Naive thymus-derived CD8-positive, alpha-beta T cell (primary cell): ENCODE measurements around the gene SYNDIG1. TPM values are rescaled to one million over a fixed set of nuclear protein-coding genes. Genes with fewer than 3 reads are reported as not detected.

Source experiments
- ATAC-seq, 2 donors: fragments of 150-1000 bp; cut with Tn5 transposase in 1 of 2; sonication (Bioruptor Pico), chemical (Tn5 transposase) in 1 of 2; 1 replicate in 1 of 2; 2 replicates in 1 of 2; pipeline ENCODE4 v1.10.0; 2021; ENCODE audit warnings: mild to moderate bottlenecking in 2 of 2, moderate library complexity in 2 of 2
- POLR2A ChIA-PET: fragments of 350-600 bp; sonication (Branson Sonifier 250); formaldehyde crosslinking; loops from one replicate; lab custom pipeline; 2021; ENCODE audit warnings: antibody characterized with exemption; lab: Charles Lee
- DNase-seq, 10 donors: peaks; one replicate each; pipeline versions ENCODE4 v3.0.0 to v3.0.0-alpha.2; 2020 to 2022
- H3K27ac Mint-ChIP-seq, 10 donors: one replicate each; pipeline ENCODE4 v1.8.0; 2020 to 2022; ENCODE audit warnings: mild to moderate bottlenecking in 10 of 10, mixed read lengths in 10 of 10, moderate library complexity in 4 of 10, inconsistent platforms in 1 of 10
- H3K27me3 Mint-ChIP-seq, 5 donors: one replicate each; pipeline ENCODE4 v1.8.0; 2021 to 2022; ENCODE audit warnings: mixed read lengths in 5 of 5
- H3K36me3 Mint-ChIP-seq, 3 donors: one replicate each; pipeline ENCODE4 v1.8.0; 2020 to 2022; ENCODE audit warnings: mixed read lengths in 3 of 3, mild to moderate bottlenecking in 2 of 3, inconsistent platforms in 1 of 3
- H3K4me1 Mint-ChIP-seq, 4 donors: one replicate each; pipeline ENCODE4 v1.8.0; 2021 to 2022; ENCODE audit warnings: mixed read lengths in 4 of 4
- H3K4me3 Mint-ChIP-seq, 10 donors: one replicate each; pipeline ENCODE4 v1.8.0; 2020 to 2022; ENCODE audit warnings: mild to moderate bottlenecking in 10 of 10, mixed read lengths in 10 of 10, moderate library complexity in 6 of 10, inconsistent platforms in 1 of 10
- H3K9me3 Mint-ChIP-seq, 9 donors: one replicate each; pipeline ENCODE4 v1.8.0; 2020 to 2022; ENCODE audit warnings: mixed read lengths in 9 of 9, mild to moderate bottlenecking in 3 of 9, inconsistent platforms in 1 of 9, moderate library complexity in 1 of 9
- polyA plus RNA-seq, 3 donors: library from polyadenylated mRNA; unstranded; fragments of 300-500 nt; fragmentation: Illumina TruSeq; gene quantifications; one replicate each; pipeline ENCODE4 v1.2.3, GENCODE V29; 2021
- total RNA-seq, 8 experiments: library from RNA in 2 of 8; stranded (reverse) in 2 of 8; gene quantifications; one replicate each; pipeline ENCODE4 v1.2.3 and lab custom pipeline; 2021 to 2026

SYNDIG1 gene
- total and polyA plus RNA-seq, 5 experiments from 2014 or later = not detected

GRCh38 chr20:24531202-24531601 lies 61.8 kb downstream of the SYNDIG1 start:
- DNase-seq (no peak), ATAC-seq (no peak)
- POLR2A ChIA-PET = no interaction called here
- Mint-ChIP-seq H3K9me3 (peaks cover 0 to 12% (median 0%) of the 10 kb centered on the region in 9 donors), H3K36me3 (no peaks in the 10 kb centered on the region), H3K4me3 (no peak overlapping the region), H3K4me1 (no peaks in the 10 kb centered on the region), H3K27ac (no peak overlapping the region), H3K27me3 (peaks cover 0 to 13% (median 1%) of the 10 kb centered on the region in 5 donors)

- no peak overlapping the region for H3K4me3 Mint-ChIP-seq
- no peak for DNase-seq
- H3K27me3 Mint-ChIP-seq = peaks cover 0 to 13% (median 1%) of the 10 kb centered on the region in 5 donors
- no peak for ATAC-seq
- POLR2A ChIA-PET = no interaction called here
- no peaks in the 10 kb centered on the region for H3K36me3 Mint-ChIP-seq
- no peaks in the 10 kb centered on the region for H3K4me1 Mint-ChIP-seq
- H3K9me3 Mint-ChIP-seq = peaks cover 0 to 12% (median 0%) of the 10 kb centered on the region in 9 donors
- H3K27ac Mint-ChIP-seq = no peak overlapping the region
These were observed 62.4 kb downstream of the SYNDIG1 start for GRCh38 chr20:24531631-24532419.

- no peak for ATAC-seq
- Mint-ChIP-seq H3K4me3 (no peak overlapping the region), H3K36me3 (no peaks in the 10 kb centered on the region), H3K27me3 (peaks cover 0 to 13% (median 3%) of the 10 kb centered on the region in 5 donors), H3K9me3 (peaks cover 0 to 12% (median 0%) of the 10 kb centered on the region in 9 donors), H3K27ac (no peak overlapping the region), H3K4me1 (no peaks in the 10 kb centered on the region)
- no peak for DNase-seq
- POLR2A ChIA-PET = no interaction called here
These were observed 64.0 kb downstream of the SYNDIG1 start for GRCh38 chr20:24533449-24533848.

- no peaks in the 10 kb centered on the region for H3K4me1 Mint-ChIP-seq
- DNase-seq (no peak), ATAC-seq (no peak)
- peaks cover 0 to 10% (median 0%) of the 10 kb centered on the region in 9 donors for H3K9me3 Mint-ChIP-seq
- H3K27me3 Mint-ChIP-seq = peaks cover 0 to 7% (median 3%) of the 10 kb centered on the region in 5 donors
- no peak overlapping the region for H3K27ac Mint-ChIP-seq
- H3K4me3 Mint-ChIP-seq = no peak overlapping the region
- POLR2A ChIA-PET = no interaction called here
- H3K36me3 Mint-ChIP-seq = no peaks in the 10 kb centered on the region
These were observed 64.9 kb downstream of the SYNDIG1 start for GRCh38 chr20:24534282-24534681.

DNA sequence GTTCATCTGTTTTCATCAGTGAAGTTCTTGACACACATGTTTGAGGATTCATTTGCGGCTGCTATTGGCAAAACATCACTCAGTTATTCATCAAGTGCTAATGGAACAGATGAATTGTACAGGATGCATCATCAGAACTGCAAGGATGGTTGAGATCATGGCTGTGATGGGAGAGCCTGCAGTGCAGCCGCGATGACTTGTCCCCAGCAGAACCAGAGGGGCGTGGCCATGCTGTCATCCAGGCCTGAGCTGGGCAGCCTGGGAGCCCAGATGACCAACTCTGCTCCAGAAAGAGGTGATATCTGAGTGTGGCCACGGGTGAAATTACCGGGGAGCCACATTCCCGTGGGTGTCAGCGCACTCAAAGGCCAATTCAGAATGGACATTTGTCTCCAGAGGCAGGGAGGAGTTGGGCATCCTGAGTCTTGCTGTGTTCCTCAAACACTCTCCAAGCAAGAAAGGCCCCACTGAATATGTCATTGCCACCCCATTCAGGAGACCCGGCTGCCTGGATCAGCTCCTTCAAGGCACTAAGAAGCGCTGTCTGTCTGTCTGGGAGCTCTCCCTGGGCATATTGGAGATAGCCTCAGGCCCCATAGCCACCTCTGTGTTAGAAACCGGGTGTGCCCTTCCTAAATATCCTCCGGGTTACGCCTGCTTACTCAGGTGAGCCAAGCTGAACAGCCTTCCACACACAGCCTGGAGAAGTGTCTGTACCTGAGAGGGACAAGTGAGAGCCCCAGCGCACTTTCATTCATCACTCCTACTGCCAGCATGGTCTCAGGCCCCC lies 66.7 kb downstream of the SYNDIG1 start:
- H3K4me3 Mint-ChIP-seq = no peak overlapping the region
- no peaks in the 10 kb centered on the region for H3K4me1 Mint-ChIP-seq
- H3K9me3 Mint-ChIP-seq = peaks cover 0 to 10% (median 0%) of the 10 kb centered on the region in 9 donors
- no peak overlapping the region for H3K27ac Mint-ChIP-seq
- POLR2A ChIA-PET = no interaction called here
- ATAC-seq (no peak), DNase-seq (no peak)
- H3K36me3 Mint-ChIP-seq = peaks cover 0 to 7% (median 0%) of the 10 kb centered on the region in 3 donors
- H3K27me3 Mint-ChIP-seq = peaks cover 0 to 5% (median under 1%) of the 10 kb centered on the region in 5 donors

DNA sequence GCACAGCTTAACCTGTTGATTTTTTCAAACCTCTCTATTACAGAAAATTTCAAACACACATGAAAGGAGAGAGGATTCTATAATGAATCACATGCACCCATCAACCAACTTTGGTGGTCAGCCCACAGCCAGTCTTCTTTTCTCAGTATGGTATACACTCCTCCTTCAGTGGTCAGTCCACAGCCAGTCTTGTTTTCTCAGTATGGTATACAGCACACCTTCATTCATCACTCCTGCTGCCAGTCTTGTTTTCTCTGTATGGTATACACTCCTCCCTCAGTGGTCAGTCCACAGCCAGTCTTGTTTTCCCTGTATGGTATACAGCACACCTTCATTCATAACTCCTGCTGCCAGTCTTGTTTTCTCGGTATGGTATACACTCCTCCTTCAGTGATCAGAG lies 67.8 kb downstream of the SYNDIG1 start:
- Mint-ChIP-seq H3K4me1 (peaks cover 0 to 6% (median 0%) of the 10 kb centered on the region in 4 donors), H3K9me3 (peaks cover 0 to 10% (median 0%) of the 10 kb centered on the region in 9 donors), H3K27ac (no peak overlapping the region), H3K4me3 (no peak overlapping the region), H3K27me3 (peaks cover 0 to 9% (median 6%) of the 10 kb centered on the region in 5 donors), H3K36me3 (peaks cover 0 to 7% (median 0%) of the 10 kb centered on the region in 3 donors)
- ATAC-seq (no peak), DNase-seq (no peak)
- POLR2A ChIA-PET = no interaction called here

GRCh38 chr20:24542721-24543120 lies 73.3 kb downstream of the SYNDIG1 start:
- ATAC-seq (no peak), DNase-seq (no peak)
- Mint-ChIP-seq H3K27ac (no peak overlapping the region), H3K36me3 (peaks cover 0 to 7% (median 2%) of the 10 kb centered on the region in 3 donors), H3K9me3 (peaks cover 0 to 10% (median 0%) of the 10 kb centered on the region in 9 donors), H3K4me1 (peaks cover 0 to 6% (median 0%) of the 10 kb centered on the region in 4 donors), H3K27me3 (peaks cover 6 to 35% (median 11%) of the 10 kb centered on the region in 5 donors), H3K4me3 (no peak overlapping the region)
- POLR2A ChIA-PET = no interaction called here

- H3K36me3 Mint-ChIP-seq = peaks cover 0 to 7% (median 2%) of the 10 kb centered on the region in 3 donors
- H3K4me3 Mint-ChIP-seq = no peak overlapping the region
- DNase-seq = no peak
- no peak overlapping the region for H3K27ac Mint-ChIP-seq
- POLR2A ChIA-PET = no interaction called here
- ATAC-seq = no peak
- peaks cover 6 to 35% (median 9%) of the 10 kb centered on the region in 5 donors for H3K27me3 Mint-ChIP-seq
- peaks cover 0 to 6% (median 0%) of the 10 kb centered on the region in 4 donors for H3K4me1 Mint-ChIP-seq
- H3K9me3 Mint-ChIP-seq = peaks cover 0 to 10% (median 0%) of the 10 kb centered on the region in 9 donors
These were observed 73.7 kb downstream of the SYNDIG1 start for GRCh38 chr20:24543168-24543567.

DNA sequence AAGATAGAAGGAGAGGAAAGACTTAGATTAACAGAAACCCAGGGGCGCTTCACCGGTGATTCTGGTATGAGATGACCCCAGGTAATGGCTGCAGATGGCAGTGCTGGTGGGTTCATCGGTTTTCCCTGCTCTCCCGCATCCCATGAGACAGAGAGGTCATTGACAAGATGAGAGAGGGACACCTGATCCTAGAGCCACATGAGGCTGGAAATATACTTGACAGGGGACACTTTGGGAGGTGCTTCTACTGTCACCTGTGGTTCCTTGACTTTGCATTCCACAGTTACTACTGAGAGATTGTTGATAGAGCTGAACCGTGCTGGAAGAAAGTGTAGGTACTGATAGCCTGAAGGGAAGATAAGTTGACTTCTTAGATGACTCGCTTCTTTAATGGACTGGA lies 74.3 kb downstream of the SYNDIG1 start:
- Mint-ChIP-seq H3K9me3 (peaks cover 0 to 10% (median 0%) of the 10 kb centered on the region in 9 donors), H3K36me3 (peaks cover 0 to 7% (median 2%) of the 10 kb centered on the region in 3 donors), H3K27me3 (peaks cover 6 to 35% (median 8%) of the 10 kb centered on the region in 5 donors), H3K27ac (no peak overlapping the region), H3K4me3 (no peak overlapping the region), H3K4me1 (peaks cover 0 to 6% (median 0%) of the 10 kb centered on the region in 4 donors)
- no peak for DNase-seq
- ATAC-seq = no peak
- POLR2A ChIA-PET = no interaction called here

GRCh38 chr20:24544371-24544770 lies 74.9 kb downstream of the SYNDIG1 start:
- POLR2A ChIA-PET = no interaction called here
- no peak for ATAC-seq

DNA sequence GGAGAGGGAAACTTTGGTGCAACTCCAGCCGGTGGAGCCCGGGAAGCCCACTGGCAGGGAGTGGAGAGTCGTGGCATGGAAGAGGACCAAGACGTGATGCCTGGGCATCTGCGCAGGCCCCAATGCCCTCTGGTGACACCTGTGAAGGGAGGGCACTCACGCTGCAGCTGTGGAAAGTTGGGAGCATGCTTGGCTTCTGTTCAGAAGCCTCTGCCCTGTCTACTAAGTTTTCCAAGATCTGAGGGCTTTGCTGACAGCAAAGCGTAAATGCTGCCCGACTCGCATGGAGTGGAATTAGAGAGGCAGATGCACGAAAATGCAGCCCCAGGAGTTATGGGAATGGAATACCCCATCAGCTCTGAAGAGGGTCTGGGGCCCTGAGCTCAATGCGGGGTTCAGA lies 75.7 kb downstream of the SYNDIG1 start:
- POLR2A ChIA-PET = no interaction called here
- H3K27me3 Mint-ChIP-seq = peaks cover 6 to 35% (median 8%) of the 10 kb centered on the region in 5 donors
- H3K9me3 Mint-ChIP-seq = peaks cover 0 to 9% (median 0%) of the 10 kb centered on the region in 9 donors
- H3K4me3 Mint-ChIP-seq = no peak overlapping the region
- H3K36me3 Mint-ChIP-seq = peaks cover 0 to 7% (median 2%) of the 10 kb centered on the region in 3 donors
- ATAC-seq = no peak
- H3K27ac Mint-ChIP-seq = no peak overlapping the region
- peaks cover 0 to 6% (median 0%) of the 10 kb centered on the region in 4 donors for H3K4me1 Mint-ChIP-seq
- DNase-seq = no peak

More at GRCh38 chr20:24544371-24544770, 74.9 kb downstream of the SYNDIG1 start:
- Mint-ChIP-seq H3K27me3 (peaks cover 6 to 35% (median 8%) of the 10 kb centered on the region in 5 donors), H3K27ac (peak overlapping the region in 1 of 10 donors; percentile 74), H3K36me3 (peaks cover 0 to 7% (median 2%) of the 10 kb centered on the region in 3 donors), H3K4me1 (peaks cover 0 to 6% (median 0%) of the 10 kb centered on the region in 4 donors), H3K4me3 (no peak overlapping the region), H3K9me3 (peaks cover 0 to 10% (median 0%) of the 10 kb centered on the region in 9 donors)
- DNase-seq = no peak

DNA sequence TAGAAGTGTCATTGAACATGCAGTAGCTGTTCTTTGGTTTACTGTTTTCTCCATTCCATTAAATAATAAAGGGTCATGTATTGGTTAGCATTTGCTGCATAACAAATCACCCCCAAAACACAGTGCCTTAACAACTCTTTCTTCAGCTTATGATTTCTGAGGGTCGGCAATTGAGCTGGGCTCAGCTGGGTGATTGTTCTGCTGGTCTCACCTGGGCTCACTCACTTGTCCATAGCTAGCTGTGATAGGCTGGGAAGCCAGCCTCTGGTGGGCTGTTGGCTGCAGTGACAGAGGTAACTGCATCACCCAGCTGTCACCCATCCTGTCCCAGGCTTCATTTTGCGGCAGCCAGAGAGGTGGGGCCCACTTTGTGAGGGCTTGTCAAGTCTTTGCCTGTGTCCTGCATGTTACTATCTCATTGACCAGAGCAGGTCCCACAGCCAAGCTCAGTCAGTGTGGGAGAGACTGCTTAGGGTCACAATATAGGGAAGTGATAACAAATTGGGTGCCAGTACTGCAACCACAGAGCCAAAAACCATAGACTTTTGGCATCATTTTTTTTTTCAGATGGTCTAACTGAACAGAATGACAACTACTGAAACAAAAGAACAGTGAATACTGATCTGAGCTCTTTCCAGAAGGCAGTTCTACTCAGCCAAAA lies 76.9 kb downstream of the SYNDIG1 start:
- no peaks in the 10 kb centered on the region for H3K9me3 Mint-ChIP-seq
- no peak overlapping the region for H3K27ac Mint-ChIP-seq
- DNase-seq (no peak), ATAC-seq (no peak)
- no peak overlapping the region for H3K4me3 Mint-ChIP-seq
- H3K36me3 Mint-ChIP-seq = peaks cover 0 to 2% (median 0%) of the 10 kb centered on the region in 3 donors
- H3K4me1 Mint-ChIP-seq = peaks cover 0 to 5% (median 0%) of the 10 kb centered on the region in 4 donors
- H3K27me3 Mint-ChIP-seq = peaks cover 5 to 32% (median 6%) of the 10 kb centered on the region in 5 donors
- POLR2A ChIA-PET = interaction anchor here (0.6 kb wide), 1 partner anchor 1008 kb away, joined by 3 read pairs; no protein-coding TSS in a partner anchor
